ENCODE data around the gene SRGAP3.

DNA sequence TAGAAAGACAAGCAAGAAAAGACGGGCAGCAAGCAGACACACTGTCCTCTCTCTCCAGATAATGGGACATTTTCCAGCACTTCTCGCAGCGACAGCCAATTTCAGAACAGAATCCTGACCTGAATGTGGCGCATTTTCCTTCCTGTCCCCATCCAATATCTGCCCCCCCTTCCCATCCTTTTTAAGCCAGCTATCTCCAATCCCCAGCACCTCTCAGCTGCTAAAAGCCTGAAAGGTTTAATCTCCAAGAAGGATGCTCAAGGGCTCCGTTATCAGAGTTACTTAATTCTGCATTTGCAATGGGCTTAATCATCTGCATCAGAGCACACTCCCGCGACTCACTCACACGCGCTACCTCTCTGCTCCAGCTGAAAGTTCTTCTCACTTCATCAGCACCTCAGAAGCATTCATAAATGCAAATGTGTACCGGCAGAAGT is 50.5 kb downstream of the SRGAP3 start:
- no peak for TF ChIP-seq EZH2 (IDR thresholded peaks at IDR 0.05; ENCODE audit: borderline replicate concordance, low read depth, low read length, poor library complexity, severe bottlenecking)
- TF ChIP-seq, protein P1, sequence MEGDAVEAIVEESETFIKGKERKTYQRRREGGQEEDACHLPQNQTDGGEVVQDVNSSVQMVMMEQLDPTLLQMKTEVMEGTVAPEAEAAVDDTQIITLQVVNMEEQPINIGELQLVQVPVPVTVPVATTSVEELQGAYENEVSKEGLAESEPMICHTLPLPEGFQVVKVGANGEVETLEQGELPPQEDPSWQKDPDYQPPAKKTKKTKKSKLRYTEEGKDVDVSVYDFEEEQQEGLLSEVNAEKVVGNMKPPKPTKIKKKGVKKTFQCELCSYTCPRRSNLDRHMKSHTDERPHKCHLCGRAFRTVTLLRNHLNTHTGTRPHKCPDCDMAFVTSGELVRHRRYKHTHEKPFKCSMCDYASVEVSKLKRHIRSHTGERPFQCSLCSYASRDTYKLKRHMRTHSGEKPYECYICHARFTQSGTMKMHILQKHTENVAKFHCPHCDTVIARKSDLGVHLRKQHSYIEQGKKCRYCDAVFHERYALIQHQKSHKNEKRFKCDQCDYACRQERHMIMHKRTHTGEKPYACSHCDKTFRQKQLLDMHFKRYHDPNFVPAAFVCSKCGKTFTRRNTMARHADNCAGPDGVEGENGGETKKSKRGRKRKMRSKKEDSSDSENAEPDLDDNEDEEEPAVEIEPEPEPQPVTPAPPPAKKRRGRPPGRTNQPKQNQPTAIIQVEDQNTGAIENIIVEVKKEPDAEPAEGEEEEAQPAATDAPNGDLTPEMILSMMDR (conservative IDR thresholded peaks at IDR 0.05; ENCODE audit: low read depth, low read length) = no peak

Data from A673 (cell line).